Thymus (tissue), 11 donors: ENCODE results near the gene SOX6. TPM values are rescaled to one million over a fixed set of nuclear protein-coding genes. Genes with fewer than 3 reads are reported as not detected.

Experiments
- DNase-seq, 9 donors: peaks; one replicate each; pipeline ENCODE4 v3.0.0-alpha.2; 2013; ENCODE audit warnings: low spot score in 9 of 9, low read depth in 6 of 9, missing footprints in 1 of 9
- H3K27ac ChIP-seq, 2 donors: one replicate each; pipeline ENCODE4 v1.5.1; 2013; ENCODE audit warnings: control low read depth in 1 of 2, low read depth in 1 of 2, low read length in 1 of 2, mild to moderate bottlenecking in 1 of 2, moderate library complexity in 1 of 2
- H3K27me3 ChIP-seq, 2 donors: one replicate each; pipeline ENCODE4 v1.5.1; 2013; ENCODE audit warnings: low read length in 1 of 2; ENCODE audit not compliant: control insufficient read depth in 2 of 2, insufficient read depth in 1 of 2
- H3K36me3 ChIP-seq, 2 donors: one replicate each; pipeline ENCODE4 v1.5.1; 2013; ENCODE audit warnings: low read length in 1 of 2, mild to moderate bottlenecking in 1 of 2, moderate library complexity in 1 of 2; ENCODE audit not compliant: control insufficient read depth in 2 of 2, insufficient read depth in 2 of 2
- H3K4me1 ChIP-seq, 2 donors: one replicate each; pipeline ENCODE4 v1.5.1; 2013; ENCODE audit warnings: low read length in 2 of 2; ENCODE audit not compliant: control insufficient read depth in 2 of 2, insufficient read depth in 2 of 2
- H3K4me3 ChIP-seq, 2 donors: one replicate each; pipeline ENCODE4 v1.5.1; 2013; ENCODE audit warnings: low read length in 2 of 2, control low read depth in 1 of 2, mild to moderate bottlenecking in 1 of 2
- H3K9me3 ChIP-seq, 2 donors: one replicate each; pipeline ENCODE4 v1.5.1; 2013; ENCODE audit warnings: low read length in 1 of 2, mild to moderate bottlenecking in 1 of 2; ENCODE audit not compliant: control insufficient read depth in 2 of 2, insufficient read depth in 1 of 2
- WGBS: extraction: QIAGEN DNeasy Blood & Tissue Kit; methylation state at CpG from one replicate; pipeline ENCODE4 v1.1.7; 2013; 5-methylcytosine and 5-hydroxymethylcytosine counted together
- polyA plus RNA-seq: library from polyadenylated mRNA; stranded (reverse); fragments of 200-250 nt; gene quantifications from one replicate; pipeline ENCODE4 v1.2.3, GENCODE V29; 2013
- total RNA-seq: library from RNA; stranded (reverse); fragments of 120-200 nt; gene quantifications from one replicate; pipeline ENCODE4 v1.2.4, GENCODE V29; 2013
- donor health status: healthy.

The SOX6 gene
- total and polyA plus RNA-seq, 2 donors = 1.2 to 3.0 TPM

DNA sequence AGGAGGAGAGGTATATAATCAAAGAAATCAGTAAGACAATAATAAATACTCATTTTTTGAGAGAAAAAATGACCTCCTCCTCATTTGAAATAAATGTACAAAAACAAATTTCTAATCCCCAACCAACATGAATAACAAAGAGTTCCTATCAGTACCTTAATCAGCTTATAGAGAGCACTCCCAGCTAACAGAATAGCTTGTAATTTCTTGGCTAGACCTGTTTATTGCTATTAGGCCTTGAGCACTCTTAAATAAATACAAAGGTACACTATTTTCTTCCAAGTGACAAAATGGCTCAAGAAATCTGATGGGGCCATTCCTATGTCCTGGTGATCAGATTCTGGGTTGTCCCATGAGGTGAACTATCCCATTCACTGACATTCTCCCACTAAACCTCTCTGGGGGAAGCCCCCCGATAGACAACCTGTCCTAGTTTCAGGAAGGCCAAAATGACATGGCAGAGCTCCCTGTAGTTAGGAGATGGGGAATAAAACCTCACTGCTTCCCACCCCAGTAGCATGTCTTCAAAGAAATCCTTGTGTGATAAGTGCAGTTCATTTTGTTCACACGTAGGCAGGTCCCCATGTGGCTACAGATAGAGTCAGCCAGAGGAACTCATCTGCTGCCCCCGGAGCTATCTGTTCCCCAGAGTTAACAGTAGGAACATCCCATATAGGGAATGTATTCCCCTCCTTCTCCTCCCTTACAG lies 385.7 kb downstream of the SOX6 start:
- no peak overlapping the region for H3K27ac ChIP-seq
- WGBS = 96% methylated on average over 3 of the region's 3 CpGs
- H3K4me1 ChIP-seq = no peaks in the 10 kb centered on the region

DNA sequence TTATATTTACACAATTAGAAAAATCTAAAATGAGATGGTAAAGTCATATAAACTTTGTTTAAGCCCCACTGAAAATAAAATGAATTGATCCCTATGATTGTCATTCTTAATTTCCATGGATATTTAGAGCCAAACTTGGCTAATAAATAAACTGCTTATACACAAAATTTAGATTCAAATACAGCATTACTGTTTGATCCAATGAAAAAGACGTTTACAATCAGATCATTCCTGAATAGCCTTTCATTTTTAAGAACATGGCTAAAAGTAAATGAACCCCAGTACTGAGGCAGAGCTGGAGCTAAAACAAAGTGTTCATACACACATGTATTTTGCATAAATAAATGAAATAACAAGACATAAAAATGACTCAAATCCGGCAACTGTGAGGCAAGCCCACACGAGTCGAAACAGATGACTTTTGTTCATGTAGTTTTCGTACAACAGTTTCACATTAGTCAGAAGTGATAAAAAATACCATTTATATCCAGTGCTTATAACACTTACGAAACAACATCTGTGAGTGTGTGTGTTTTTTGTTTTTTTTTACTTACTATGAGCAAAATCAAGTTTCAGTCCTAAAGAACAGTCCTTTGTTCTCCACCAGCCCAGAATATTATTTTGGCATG lies 386.5 kb downstream of the SOX6 start:
- Histone ChIP-seq H3K4me1 (no peaks in the 10 kb centered on the region), H3K27ac (no peak overlapping the region)
- WGBS = 89% methylated on average over 6 of the region's 6 CpGs

More for the DNA sequence above, 385.7 kb downstream of the SOX6 start:
- no peak for DNase-seq
- H3K9me3 ChIP-seq = no peaks in the 10 kb centered on the region
- H3K36me3 ChIP-seq = no peaks in the 10 kb centered on the region
- no peaks in the 10 kb centered on the region for H3K27me3 ChIP-seq
- H3K4me3 ChIP-seq = no peak overlapping the region

DNA sequence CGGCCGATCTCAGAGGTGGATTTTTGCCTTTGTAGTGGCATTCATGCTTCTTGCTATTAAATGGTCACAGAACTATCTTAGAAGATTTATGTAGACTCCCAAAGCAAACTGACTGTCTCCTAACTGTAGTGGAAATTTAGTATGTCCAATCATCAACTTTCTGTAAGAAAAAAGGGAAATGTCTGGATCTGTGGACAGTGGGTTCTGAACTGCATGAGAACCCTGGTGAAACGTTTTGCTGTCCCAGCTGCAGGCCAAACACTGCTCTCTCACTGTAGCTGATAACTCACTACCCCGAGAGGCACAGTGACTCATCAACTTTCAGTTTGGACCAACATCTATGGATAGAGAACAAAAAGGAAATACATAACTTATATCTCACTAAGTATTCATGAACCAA lies 387.1 kb downstream of the SOX6 start:
- no peaks in the 10 kb centered on the region for H3K36me3 ChIP-seq
- peak overlapping the region in 1 of 2 donors; percentile 7 for H3K27ac ChIP-seq
- WGBS = 41% methylated on average over 4 of the region's 4 CpGs
- peak in 1 of 9 donors; percentile 12 for DNase-seq
- no peaks in the 10 kb centered on the region for H3K9me3 ChIP-seq
- no peaks in the 10 kb centered on the region for H3K4me1 ChIP-seq
- H3K4me3 ChIP-seq = no peak overlapping the region
- H3K27me3 ChIP-seq = no peaks in the 10 kb centered on the region

More for the DNA sequence above, 386.5 kb downstream of the SOX6 start:
- Histone ChIP-seq H3K27me3 (no peaks in the 10 kb centered on the region), H3K36me3 (no peaks in the 10 kb centered on the region), H3K4me3 (no peak overlapping the region), H3K9me3 (no peaks in the 10 kb centered on the region)
- no peak for DNase-seq

DNA sequence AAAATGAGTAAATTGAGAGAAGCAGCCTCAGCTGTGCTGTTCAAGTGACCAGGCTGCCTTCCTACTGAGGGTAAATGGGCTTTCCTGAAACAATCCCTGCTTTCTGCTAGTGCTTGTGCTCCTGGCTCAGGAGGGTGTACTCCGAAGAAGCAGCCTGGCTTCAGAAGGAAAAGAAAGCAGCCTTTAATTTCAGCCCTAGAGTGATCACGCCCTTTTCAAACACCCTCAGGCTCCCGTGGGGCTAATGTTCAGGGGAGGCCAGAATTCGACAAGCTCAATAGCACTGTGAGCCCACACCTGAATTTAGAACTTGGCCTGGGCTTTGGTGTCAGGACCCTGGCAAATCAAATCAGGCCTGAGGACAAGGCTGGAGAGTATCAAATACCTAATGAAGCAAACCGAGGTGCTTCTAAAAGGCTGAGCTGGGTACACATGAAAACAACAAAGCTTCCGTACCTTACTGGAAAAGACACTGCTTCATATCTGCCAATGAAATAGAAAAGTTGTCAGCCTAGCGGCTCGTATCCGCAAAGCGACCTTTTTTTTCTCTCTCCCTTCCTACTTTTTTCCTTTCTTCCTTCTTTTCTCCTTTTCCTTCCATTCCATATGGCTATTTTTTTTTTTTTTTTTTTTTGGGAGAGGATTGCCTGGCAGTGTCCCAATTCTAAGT lies 387.8 kb downstream of the SOX6 start:
- Histone ChIP-seq H3K27me3 (no peaks in the 10 kb centered on the region), H3K36me3 (no peaks in the 10 kb centered on the region), H3K4me3 (no peak overlapping the region), H3K4me1 (no peaks in the 10 kb centered on the region), H3K9me3 (no peaks in the 10 kb centered on the region), H3K27ac (peak overlapping the region; percentile 6 to 52)
- no peak for DNase-seq
- 92% methylated on average over 10 of the region's 10 CpGs for whole genome bisulfite sequencing

DNA sequence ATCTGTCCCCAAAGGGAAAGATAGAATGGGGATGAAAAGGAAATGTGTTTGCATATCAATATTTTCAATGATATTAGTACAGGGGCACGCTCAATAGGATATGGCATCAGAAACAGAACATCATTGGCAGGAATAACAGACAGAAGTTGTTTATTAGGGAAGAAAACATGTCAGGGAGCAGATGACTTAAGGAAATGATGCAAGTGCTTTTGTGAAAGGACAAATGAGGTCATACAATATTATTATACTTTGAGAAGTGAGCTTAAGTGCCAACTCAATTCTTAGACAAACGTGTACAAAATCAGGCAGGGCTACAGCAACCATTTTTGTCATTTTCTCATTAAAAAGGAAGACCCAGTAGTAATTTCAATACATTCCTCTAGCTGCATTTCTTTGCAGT lies 388.4 kb downstream of the SOX6 start:
- no peaks in the 10 kb centered on the region for H3K27me3 ChIP-seq
- no peaks in the 10 kb centered on the region for H3K36me3 ChIP-seq
- 90% methylated on average over 2 of the region's 2 CpGs for WGBS
- no peaks in the 10 kb centered on the region for H3K9me3 ChIP-seq
- H3K4me3 ChIP-seq = no peak overlapping the region
- H3K4me1 ChIP-seq = no peaks in the 10 kb centered on the region
- no peak overlapping the region for H3K27ac ChIP-seq
- no peak for DNase-seq

DNA sequence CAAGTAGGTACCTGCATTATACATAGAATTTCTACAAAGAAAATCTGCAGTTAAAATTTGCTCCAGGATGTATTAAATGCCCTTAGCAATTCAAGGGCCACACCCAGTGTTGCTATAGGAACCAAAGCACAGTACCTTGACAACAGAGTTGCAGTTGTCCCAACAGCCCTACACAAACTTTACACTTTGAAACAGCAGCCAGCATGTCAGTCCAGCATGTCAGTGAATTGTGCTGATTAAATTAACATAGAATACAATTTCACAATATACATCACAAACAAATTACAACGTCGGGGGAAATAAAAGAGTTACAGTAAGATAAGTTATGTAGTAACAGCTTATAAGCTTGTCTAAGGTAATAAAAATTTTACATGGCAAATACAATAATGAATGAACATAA lies 389.2 kb downstream of the SOX6 start:
- Histone ChIP-seq H3K4me1 (no peaks in the 10 kb centered on the region), H3K36me3 (no peaks in the 10 kb centered on the region), H3K27me3 (no peaks in the 10 kb centered on the region), H3K9me3 (no peaks in the 10 kb centered on the region), H3K4me3 (no peak overlapping the region), H3K27ac (no peak overlapping the region)
- no peak for DNase-seq
- 95% methylated on average over 2 of the region's 2 CpGs for WGBS

DNA sequence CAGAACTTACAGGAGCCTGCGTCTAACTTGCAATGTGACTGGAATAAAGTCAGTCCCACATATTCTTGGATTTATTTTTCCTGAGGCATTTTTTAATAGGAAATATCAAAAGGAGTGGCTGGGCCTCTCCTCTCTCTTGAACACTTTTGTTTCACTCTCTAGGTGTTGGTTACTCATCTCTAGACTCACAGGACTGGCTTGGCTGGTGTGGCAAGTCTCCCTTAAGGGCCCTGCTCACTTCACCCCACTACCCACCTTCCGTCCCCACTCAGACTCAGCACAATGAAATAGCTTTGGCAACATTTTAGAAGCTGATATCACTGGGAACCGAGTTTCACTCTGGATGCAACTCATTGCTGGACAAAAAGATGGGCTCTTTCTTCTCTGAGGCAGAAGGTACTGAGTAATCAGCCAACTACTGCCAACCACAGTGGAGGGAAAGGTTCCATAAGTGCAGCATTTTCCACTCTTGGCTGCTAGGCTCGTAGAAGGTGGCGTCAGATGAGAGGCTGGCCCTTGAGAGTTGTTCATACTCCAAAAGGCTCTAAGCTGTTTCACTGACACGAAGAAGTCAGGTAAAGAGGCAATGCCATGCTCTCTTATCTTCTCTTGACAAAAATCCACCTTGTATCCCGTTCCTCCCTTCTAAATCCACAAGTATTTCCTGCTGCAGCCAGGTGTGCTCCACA lies 390.6 kb downstream of the SOX6 start:
- 93% methylated on average over 7 of the region's 7 CpGs for WGBS
- Histone ChIP-seq H3K9me3 (no peaks in the 10 kb centered on the region), H3K27ac (no peak overlapping the region), H3K27me3 (no peaks in the 10 kb centered on the region), H3K36me3 (no peaks in the 10 kb centered on the region), H3K4me3 (no peak overlapping the region), H3K4me1 (no peaks in the 10 kb centered on the region)
- no peak for DNase-seq

DNA sequence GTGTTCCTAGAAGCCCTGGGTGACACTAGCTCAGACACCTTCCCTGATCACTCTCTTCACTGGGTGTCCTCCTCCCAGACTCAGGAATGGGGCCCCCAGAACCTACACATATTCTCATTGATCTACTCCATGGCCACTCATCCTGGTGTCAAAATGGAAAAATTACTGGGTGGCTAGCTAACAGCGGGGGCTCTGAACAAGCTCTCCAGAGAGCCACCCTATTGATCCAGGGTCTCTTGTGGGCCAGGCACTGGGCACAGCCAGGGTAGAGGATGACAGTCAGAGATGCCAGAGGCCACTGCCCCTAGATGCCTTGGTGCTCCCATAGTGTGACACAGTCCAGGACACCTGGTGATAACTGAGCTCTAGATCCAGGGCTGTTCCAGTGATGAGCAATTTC lies 393.1 kb downstream of the SOX6 start:
- Histone ChIP-seq H3K36me3 (no peaks in the 10 kb centered on the region), H3K27me3 (no peaks in the 10 kb centered on the region), H3K4me1 (no peaks in the 10 kb centered on the region), H3K9me3 (no peaks in the 10 kb centered on the region), H3K27ac (no peak overlapping the region), H3K4me3 (no peak overlapping the region)
- DNase-seq = no peak
- WGBS = 100% methylated on average over 1 of the region's 1 CpG

DNA sequence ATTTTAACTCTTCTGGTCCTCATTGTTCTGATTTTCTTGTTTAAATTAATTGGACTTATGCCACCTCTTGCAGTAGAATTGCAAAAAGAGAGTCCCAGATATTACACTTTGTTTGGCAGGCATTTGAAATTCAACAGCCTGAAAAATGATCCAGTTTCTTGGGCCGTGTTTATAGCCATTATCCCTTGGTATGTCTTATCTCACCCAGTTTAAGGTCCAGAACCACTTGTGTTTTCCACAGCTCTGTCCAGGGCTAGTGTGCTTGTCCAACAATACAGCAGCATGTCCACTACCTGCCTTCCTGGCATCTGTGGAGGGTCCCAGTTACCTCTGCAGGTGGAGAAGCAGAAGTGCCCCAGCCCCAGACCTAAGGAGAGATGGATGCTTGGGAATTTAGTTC lies 397.4 kb downstream of the SOX6 start:
- no peaks in the 10 kb centered on the region for H3K36me3 ChIP-seq
- H3K4me1 ChIP-seq = no peaks in the 10 kb centered on the region
- DNase-seq = no peak
- H3K9me3 ChIP-seq = no peaks in the 10 kb centered on the region
- no peaks in the 10 kb centered on the region for H3K27me3 ChIP-seq
- WGBS = 93% methylated on average over 1 of the region's 1 CpG
- no peak overlapping the region for H3K27ac ChIP-seq
- no peak overlapping the region for H3K4me3 ChIP-seq
